Hepatocyte (in vitro differentiated cells): ENCODE results near the gene SSR1.

ENCODE experiments used
- CTCF ChIP-seq: fragments of 200-600 bp; sonication (generic); IDR thresholded peaks from 2 replicates; pipeline ENCODE4 v1.5.1; 2016; ENCODE audit warnings: antibody characterized with exemption, mild to moderate bottlenecking; ENCODE audit not compliant: poor library complexity
- EZH2 ChIP-seq: fragments of 200-600 bp; sonication (generic); IDR thresholded peaks from 2 replicates; pipeline ENCODE4 v1.6.1; 2016; ENCODE audit warnings: antibody characterized with exemption, mild to moderate bottlenecking, borderline replicate concordance
- EZH2phosphoT487 ChIP-seq: fragments of 200-600 bp; sonication (generic); IDR thresholded peaks from one replicate; pipeline ENCODE4 v1.6.1; 2018; ENCODE audit warnings: antibody characterized with exemption, mild to moderate bottlenecking, low read depth, moderate library complexity; ENCODE audit not compliant: unreplicated experiment, severe bottlenecking

- no peak for TF ChIP-seq CTCF
- no peak for TF ChIP-seq EZH2
- TF ChIP-seq EZH2phosphoT487 = no peak
Observed at GRCh38 chr6:7324520-7324919, 11.5 kb upstream of the SSR1 start.
